AG04449 (cell line): ENCODE results near the gene LMO2.

Experiments used
- CTCF ChIA-PET: fragments of 350-600 bp; formaldehyde crosslinking; extraction: SDS; loops from one replicate; lab custom pipeline; 2021; ENCODE audit warnings: antibody characterized with exemption; lab: Yijun Ruan, JAX
- POLR2A ChIA-PET: fragments of 400-600, 350-600 bp; formaldehyde crosslinking; extraction: SDS; loops from one replicate; lab custom pipeline; 2020; ENCODE audit warnings: antibody characterized with exemption, inconsistent platforms; lab: Yijun Ruan, JAX
- DNase-seq: peaks from one replicate; pipeline ENCODE4 v3.0.0-alpha.2; 2010; ENCODE audit warnings: low read depth, low spot score
- H3K4me3 ChIP-seq: 2 replicates; pipeline ENCODE4 v1.5.1; 2011; ENCODE audit warnings: low read depth, mild to moderate bottlenecking, control low read depth, low read length
- TF ChIP-seq, protein P1 (sequence below): IDR thresholded peaks from one replicate; pipeline ENCODE4 v1.5.1; 2011; ENCODE audit warnings: mild to moderate bottlenecking, moderate library complexity, low read length, control low read depth, inconsistent platforms; ENCODE audit not compliant: insufficient read depth; ENCODE audit errors: missing control alignments

LMO2 gene

DNA sequence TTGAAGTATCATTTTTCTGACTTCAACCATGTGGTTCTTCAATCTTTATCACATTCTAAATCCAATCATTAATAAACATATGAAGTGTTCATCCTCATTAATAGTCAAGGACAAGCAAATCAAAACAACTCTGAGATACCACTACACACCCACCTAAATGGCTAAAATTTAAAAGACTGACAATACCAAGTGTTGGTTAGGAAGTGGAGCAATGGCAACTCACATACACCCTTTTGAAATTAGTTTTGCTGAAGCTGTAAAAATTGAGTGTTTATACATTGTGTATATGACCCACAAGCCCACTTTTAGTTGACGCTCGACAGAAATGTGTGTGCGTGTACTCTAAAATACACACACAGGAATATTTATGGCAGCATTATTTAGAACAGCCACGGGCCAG lies 36.7 kb upstream of the LMO2 start:
- H3K4me3 ChIP-seq, result no peak overlapping the region
- TF ChIP-seq, protein P1, sequence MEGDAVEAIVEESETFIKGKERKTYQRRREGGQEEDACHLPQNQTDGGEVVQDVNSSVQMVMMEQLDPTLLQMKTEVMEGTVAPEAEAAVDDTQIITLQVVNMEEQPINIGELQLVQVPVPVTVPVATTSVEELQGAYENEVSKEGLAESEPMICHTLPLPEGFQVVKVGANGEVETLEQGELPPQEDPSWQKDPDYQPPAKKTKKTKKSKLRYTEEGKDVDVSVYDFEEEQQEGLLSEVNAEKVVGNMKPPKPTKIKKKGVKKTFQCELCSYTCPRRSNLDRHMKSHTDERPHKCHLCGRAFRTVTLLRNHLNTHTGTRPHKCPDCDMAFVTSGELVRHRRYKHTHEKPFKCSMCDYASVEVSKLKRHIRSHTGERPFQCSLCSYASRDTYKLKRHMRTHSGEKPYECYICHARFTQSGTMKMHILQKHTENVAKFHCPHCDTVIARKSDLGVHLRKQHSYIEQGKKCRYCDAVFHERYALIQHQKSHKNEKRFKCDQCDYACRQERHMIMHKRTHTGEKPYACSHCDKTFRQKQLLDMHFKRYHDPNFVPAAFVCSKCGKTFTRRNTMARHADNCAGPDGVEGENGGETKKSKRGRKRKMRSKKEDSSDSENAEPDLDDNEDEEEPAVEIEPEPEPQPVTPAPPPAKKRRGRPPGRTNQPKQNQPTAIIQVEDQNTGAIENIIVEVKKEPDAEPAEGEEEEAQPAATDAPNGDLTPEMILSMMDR, result no peak
- no peak for DNase-seq
- POLR2A ChIA-PET, result no interaction called here
- CTCF ChIA-PET, result interaction anchor here (1.3 kb wide), 1 partner anchor 59 kb away, joined by 5 read pairs; no protein-coding TSS in a partner anchor

DNA sequence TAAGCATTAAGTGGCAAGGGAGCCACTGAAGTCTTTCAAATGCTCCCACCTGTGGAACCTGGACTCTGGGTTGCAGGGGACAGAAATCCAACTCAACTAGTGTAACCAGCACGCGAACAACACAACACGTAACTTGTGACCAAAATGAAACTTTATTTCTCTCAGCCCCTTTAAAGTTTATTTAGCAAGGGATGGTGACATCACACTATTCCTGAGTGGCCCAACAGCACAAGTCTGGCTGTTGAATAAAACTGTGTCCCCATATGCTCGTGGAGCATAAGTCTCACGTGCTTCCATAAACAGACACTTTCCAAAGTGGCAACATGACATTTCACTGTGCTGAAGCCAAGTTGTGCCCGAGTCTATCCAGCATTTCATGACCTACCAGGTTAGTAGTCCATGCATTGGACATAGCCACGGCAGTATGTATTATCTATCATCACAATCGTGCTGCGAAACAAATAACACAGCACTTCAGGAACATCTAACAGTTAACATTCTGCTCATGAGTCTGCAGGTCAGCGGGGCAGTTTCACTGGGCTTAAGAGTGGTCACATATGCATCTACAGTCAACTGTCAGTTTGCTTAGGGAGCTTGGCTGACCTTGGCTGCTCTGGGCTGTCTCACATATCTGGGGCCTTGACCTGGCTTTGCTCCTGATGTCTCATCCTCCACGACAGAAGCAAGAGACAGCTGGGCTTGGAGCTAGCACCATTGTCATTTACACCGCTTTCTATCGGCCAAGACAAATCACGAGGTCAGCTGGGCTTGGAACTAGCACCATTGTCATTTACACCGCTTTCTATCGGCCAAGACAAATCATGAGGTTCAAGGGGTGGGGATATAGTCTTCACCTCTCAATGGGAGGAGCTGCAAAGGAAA lies 35.0 kb upstream of the LMO2 start:
- H3K4me3 ChIP-seq, result no peak overlapping the region
- TF ChIP-seq, protein P1, result no peak
- ChIA-PET POLR2A (no interaction called here), CTCF (interaction anchor here (1.1 kb wide), 1 partner anchor 44 kb away, joined by 4 read pairs; no protein-coding TSS in a partner anchor)
- DNase-seq, result no peak

DNA sequence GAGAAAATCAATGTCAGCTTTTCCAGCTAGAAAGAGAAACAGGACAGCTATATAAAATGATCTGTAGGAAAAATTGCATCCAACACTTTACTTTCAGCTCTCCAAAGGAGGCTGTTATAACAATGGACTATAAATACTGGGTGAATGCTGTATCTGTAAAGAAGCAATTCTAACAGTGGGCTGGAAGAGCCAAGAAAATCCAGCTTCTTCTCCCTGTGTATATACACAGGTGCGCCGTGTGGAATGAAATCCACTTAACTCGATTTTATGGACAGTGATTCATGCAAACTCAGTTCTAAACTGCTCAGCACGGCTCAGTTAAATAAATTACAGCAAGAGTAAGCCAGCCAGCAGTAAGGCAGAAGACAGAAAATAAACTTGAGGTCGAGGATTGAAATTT lies 32.5 kb upstream of the LMO2 start:
- DNase-seq, result no peak
- ChIA-PET POLR2A (no interaction called here), CTCF (interaction anchor here (0.9 to 1.2 kb wide), 3 partner anchors 10 to 96 kb away, joined by 3 read pairs; no protein-coding TSS in a partner anchor)
- TF ChIP-seq, protein P1, result no peak
- H3K4me3 ChIP-seq, result no peak overlapping the region

DNA sequence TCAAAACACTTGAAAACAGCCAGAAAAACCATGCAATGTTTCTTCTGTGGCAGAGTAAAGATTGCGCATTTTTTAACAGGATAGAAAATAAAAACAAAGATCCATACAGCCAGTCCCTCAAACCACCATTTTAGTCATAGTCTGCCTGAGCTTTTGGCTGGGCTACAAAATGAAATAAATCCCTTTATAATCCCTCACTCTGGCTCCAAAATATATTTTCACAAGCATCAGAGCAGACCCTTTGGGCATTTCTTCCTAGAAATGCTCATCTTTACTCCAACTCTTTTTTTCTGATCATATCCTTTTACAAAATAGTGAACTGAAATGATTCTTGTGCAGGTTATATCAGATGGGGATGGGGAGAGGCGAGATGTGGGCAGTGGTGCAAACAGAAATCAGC lies 31.8 kb upstream of the LMO2 start:
- no peak overlapping the region for H3K4me3 ChIP-seq
- POLR2A ChIA-PET, result interaction anchor here (1.0 kb wide), 1 partner anchor 24 kb away, joined by 3 read pairs; no protein-coding TSS in a partner anchor
- CTCF ChIA-PET, result interaction anchor here (0.8 to 1.2 kb wide), 3 partner anchors 8 to 95 kb away, joined by 3 read pairs; no protein-coding TSS in a partner anchor
- TF ChIP-seq, protein P1, result no peak
- no peak for DNase-seq

DNA sequence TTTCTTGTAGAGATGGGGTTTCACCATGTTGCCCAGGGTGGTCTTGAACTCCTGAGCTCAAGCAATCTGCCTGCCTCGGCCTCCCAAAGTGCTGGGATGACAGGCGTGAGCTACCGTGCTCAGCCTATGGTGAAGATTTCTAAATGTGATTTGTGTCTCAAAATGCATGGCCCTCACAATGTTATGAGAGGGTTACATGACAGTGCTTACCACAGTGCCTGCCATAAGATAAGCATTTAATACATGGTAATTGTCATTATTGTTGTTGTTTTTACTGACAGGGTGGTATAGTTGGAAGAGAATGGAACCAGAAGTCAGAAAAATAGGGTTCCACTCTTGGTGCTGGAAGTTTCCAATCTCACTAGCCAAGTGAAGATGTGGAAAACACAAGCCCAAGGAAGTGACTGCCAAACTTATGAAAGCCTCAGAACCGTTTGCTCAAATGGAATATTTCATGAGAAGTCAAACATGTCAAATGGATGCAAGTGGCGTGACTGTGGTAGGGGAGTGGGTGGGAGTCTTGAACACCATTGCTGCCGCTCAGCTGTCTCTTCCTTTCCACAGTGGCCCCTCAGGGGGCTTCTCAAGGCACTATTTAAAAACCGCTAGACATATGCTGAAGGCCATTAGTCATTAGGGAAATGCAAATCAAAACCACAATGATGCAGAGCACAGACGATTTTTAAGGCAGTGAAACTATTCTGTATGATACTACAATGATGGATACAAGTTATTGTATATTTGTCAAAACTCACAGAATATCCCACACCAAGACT lies 29.1 kb upstream of the LMO2 start:
- no peak overlapping the region for H3K4me3 ChIP-seq
- POLR2A ChIA-PET, result no interaction called here

More for the DNA sequence above, 29.1 kb upstream of the LMO2 start:
- CTCF ChIA-PET, result no interaction called here
- DNase-seq, result no peak
- TF ChIP-seq, protein P1, result no peak
